Activated CD8-positive, alpha-beta T cell treated with anti-CD3 and anti-CD28 coated beads for 36 hours (primary cell): ENCODE data around the gene DNAAF1. TPM values are rescaled to one million over a fixed set of nuclear protein-coding genes. Genes with fewer than 3 reads are reported as not detected.
"Not testable (repeated sequence)": the region's sequence is repeated elsewhere in the genome, so short reads cannot be mapped to it uniquely, and the experiment has no call there.

ENCODE experiments used
- ATAC-seq: fragments of 200-7000 bp; cut with Tn5 transposase; one replicate; pipeline ENCODE4 v1.10.0; 2021; ENCODE audit warnings: mild to moderate bottlenecking, moderate library complexity
- CTCF ChIA-PET: fragments of 350-600 bp; sonication (Branson Sonifier 250); formaldehyde crosslinking; loops from one replicate; lab custom pipeline; 2021; ENCODE audit warnings: antibody characterized with exemption; lab: Charles Lee
- POLR2A ChIA-PET: fragments of 350-600 bp; sonication (Branson Sonifier 250); formaldehyde crosslinking; loops from one replicate; lab custom pipeline; 2021; ENCODE audit warnings: antibody characterized with exemption; lab: Charles Lee
- DNase-seq: peaks from one replicate; pipeline ENCODE4 v3.0.0-alpha.2; 2020
- H3K27ac Mint-ChIP-seq: one replicate; pipeline ENCODE4 v1.8.0; 2021; ENCODE audit warnings: mild to moderate bottlenecking, mixed read lengths
- H3K27me3 Mint-ChIP-seq: one replicate; pipeline ENCODE4 v1.8.0; 2021; ENCODE audit warnings: mixed read lengths
- H3K36me3 Mint-ChIP-seq: one replicate; pipeline ENCODE4 v1.8.0; 2021; ENCODE audit warnings: low read depth, mixed read lengths
- H3K4me1 Mint-ChIP-seq: one replicate; pipeline ENCODE4 v1.8.0; 2021; ENCODE audit warnings: low read depth, mixed read lengths
- H3K4me3 Mint-ChIP-seq: one replicate; pipeline ENCODE4 v1.8.0; 2021; ENCODE audit warnings: mild to moderate bottlenecking, moderate library complexity, mixed read lengths
- H3K9me3 Mint-ChIP-seq: one replicate; pipeline ENCODE4 v1.8.0; 2021; ENCODE audit warnings: mixed read lengths
- intact Hi-C: fragments of 100-400 bp; cut with micrococcal nuclease; formaldehyde crosslinking; loops from one replicate; pipeline ENCODE4 v1.10.0; 2022
- total RNA-seq, 2 experiments: library from RNA; stranded (reverse); gene quantifications; one replicate each; pipeline ENCODE4 v1.2.3, GENCODE V29; 2021
- TF ChIP-seq, protein P1 (sequence below): fragments of 200-600 bp; IDR thresholded peaks from one replicate; pipeline ENCODE4 v1.8.0; 2022; ENCODE audit warnings: antibody characterized with exemption, mild to moderate bottlenecking

DNAAF1 gene
- total RNA-seq, 2 experiments from 2014 or later, result not detected

GRCh38 chr16:84115919-84116719 is 29.0 kb upstream of the DNAAF1 start:
- H3K36me3 Mint-ChIP-seq, result peaks cover 5% of the 10 kb centered on the region
- intact Hi-C loops, result no loop called here
- no peaks in the 10 kb centered on the region for H3K27me3 Mint-ChIP-seq
- POLR2A ChIA-PET, result interaction anchor here (0.7 to 3.5 kb wide), 17 partner anchors 10 to 398 kb away, joined by 3 to 26 read pairs (median 5); partner anchors contain the start of genes DNAAF1, HSDL1 and TAF1C
- TF ChIP-seq, protein P1, sequence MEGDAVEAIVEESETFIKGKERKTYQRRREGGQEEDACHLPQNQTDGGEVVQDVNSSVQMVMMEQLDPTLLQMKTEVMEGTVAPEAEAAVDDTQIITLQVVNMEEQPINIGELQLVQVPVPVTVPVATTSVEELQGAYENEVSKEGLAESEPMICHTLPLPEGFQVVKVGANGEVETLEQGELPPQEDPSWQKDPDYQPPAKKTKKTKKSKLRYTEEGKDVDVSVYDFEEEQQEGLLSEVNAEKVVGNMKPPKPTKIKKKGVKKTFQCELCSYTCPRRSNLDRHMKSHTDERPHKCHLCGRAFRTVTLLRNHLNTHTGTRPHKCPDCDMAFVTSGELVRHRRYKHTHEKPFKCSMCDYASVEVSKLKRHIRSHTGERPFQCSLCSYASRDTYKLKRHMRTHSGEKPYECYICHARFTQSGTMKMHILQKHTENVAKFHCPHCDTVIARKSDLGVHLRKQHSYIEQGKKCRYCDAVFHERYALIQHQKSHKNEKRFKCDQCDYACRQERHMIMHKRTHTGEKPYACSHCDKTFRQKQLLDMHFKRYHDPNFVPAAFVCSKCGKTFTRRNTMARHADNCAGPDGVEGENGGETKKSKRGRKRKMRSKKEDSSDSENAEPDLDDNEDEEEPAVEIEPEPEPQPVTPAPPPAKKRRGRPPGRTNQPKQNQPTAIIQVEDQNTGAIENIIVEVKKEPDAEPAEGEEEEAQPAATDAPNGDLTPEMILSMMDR, result peak; percentile 48
- H3K4me1 Mint-ChIP-seq, result peaks cover 33% of the 10 kb centered on the region
- ATAC-seq (peak; percentile 40), DNase-seq (peak; percentile 73)
- H3K27ac Mint-ChIP-seq, result peak overlapping the region; percentile 87
- H3K4me3 Mint-ChIP-seq, result peak overlapping the region; percentile 94
- CTCF ChIA-PET, result interaction anchor here (0.7 to 6.1 kb wide), 12 partner anchors 12 to 159 kb away, joined by 3 to 40 read pairs (median 9); partner anchors contain the start of genes DNAAF1, HSDL1 and TAF1C
- H3K9me3 Mint-ChIP-seq, result no peaks in the 10 kb centered on the region

DNA sequence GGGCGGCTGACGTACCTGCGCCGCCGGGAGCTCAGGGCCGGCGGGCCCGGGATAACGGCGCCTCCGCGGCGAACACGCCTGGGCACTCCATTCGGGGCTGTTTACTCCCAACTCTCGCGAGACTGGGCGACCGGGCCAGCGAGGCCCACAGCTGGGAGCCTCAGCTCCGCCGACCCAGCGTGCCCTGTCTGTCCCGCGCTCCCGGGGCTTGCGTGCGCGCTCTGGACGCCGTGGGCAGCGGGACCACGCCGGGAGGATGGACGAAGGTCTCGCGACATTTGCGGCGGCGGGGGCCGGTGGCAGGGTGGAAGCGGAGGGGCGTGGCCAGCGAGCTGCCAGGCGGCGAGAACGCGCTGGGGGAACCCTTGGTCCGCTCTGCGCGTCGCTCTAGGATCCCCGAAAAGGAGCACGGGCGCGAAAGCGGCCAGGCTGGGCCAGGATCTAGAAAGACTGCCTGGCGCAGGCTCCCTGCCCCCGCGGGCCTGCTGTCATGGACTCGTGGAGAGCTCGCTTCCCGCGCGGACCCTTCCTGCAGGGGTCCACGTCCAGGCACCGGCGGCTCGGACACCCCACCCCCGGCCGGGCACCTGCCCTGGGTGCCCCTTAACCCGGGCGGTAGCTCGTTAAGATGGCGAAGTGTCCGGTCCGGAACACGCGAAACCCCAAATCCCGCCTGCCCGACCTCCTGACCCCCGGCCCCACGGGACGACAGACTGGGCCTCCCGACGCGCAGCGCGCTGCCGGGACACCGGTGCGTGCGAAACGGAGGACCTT is 28.2 kb upstream of the DNAAF1 start, which contains the start of gene MBTPS1:
Gene MBTPS1 (minus strand): TSS at position 223 of the 774 bp plus-strand sequence. CDS start 15,159 bp downstream, outside the sequence.
- intact Hi-C loops, result no loop called here
- Mint-ChIP-seq H3K36me3 (peaks cover 7% of the 10 kb centered on the region), H3K27ac (peak within 1 kb of the TSS; percentile 95), H3K4me3 (peak within 1 kb of the TSS; percentile 94), H3K27me3 (no peaks in the 10 kb centered on the region), H3K9me3 (no peaks in the 10 kb centered on the region), H3K4me1 (peaks cover 26% of the 10 kb centered on the region)
- TF ChIP-seq, protein P1, result peak; percentile 4
- ChIA-PET POLR2A (interaction anchor here (0.6 to 3.5 kb wide), 27 partner anchors 11 to 397 kb away, joined by 3 to 26 read pairs (median 5); partner anchors contain the start of genes DNAAF1, HSDL1 and TAF1C), CTCF (interaction anchor here (0.7 to 6.1 kb wide), 14 partner anchors 13 to 160 kb away, joined by 3 to 40 read pairs (median 6); partner anchors contain the start of genes DNAAF1, HSDL1 and TAF1C)
- DNase-seq (peak; percentile 98), ATAC-seq (peak; percentile 92)

GRCh38 chr16:84117494-84117843 is 27.6 kb upstream of the DNAAF1 start:
- POLR2A ChIA-PET, result interaction anchor here (0.8 to 3.5 kb wide), 19 partner anchors 11 to 78 kb away, joined by 3 to 26 read pairs (median 5); partner anchors contain the start of genes DNAAF1 and HSDL1
- Mint-ChIP-seq H3K27ac (peak overlapping the region; percentile 95), H3K27me3 (no peaks in the 10 kb centered on the region), H3K9me3 (no peaks in the 10 kb centered on the region), H3K4me3 (peak overlapping the region; percentile 94), H3K4me1 (peaks cover 23% of the 10 kb centered on the region), H3K36me3 (peaks cover 7% of the 10 kb centered on the region)
- CTCF ChIA-PET, result interaction anchor here (0.8 to 6.1 kb wide), 12 partner anchors 14 to 161 kb away, joined by 3 to 40 read pairs (median 9); partner anchors contain the start of genes DNAAF1, HSDL1 and TAF1C
- intact Hi-C loops, result no loop called here
- DNase-seq (peak; percentile 79), ATAC-seq (peak; percentile 5)
- TF ChIP-seq, protein P1, result no peak

- ATAC-seq, DNase-seq, H3K27me3 Mint-ChIP-seq, H3K9me3 Mint-ChIP-seq, H3K36me3 Mint-ChIP-seq, intact Hi-C loops: not testable (repeated sequence)
- peaks cover 21% of the 10 kb centered on the region for H3K4me1 Mint-ChIP-seq
- ChIA-PET POLR2A (interaction anchor here (0.9 to 3.5 kb wide), 8 partner anchors 15 to 39 kb away, joined by 3 to 26 read pairs (median 6); partner anchors contain the start of genes DNAAF1 and HSDL1), CTCF (interaction anchor here (4.2 to 6.1 kb wide), 3 partner anchors 30 to 69 kb away, joined by 27 to 40 read pairs (median 33); partner anchors contain the start of gene TAF1C)
- H3K4me3 Mint-ChIP-seq, result peak overlapping the region; percentile 54
- peak overlapping the region; percentile 42 for H3K27ac Mint-ChIP-seq
Observed at GRCh38 chr16:84118315-84118714, 26.8 kb upstream of the DNAAF1 start.

DNA sequence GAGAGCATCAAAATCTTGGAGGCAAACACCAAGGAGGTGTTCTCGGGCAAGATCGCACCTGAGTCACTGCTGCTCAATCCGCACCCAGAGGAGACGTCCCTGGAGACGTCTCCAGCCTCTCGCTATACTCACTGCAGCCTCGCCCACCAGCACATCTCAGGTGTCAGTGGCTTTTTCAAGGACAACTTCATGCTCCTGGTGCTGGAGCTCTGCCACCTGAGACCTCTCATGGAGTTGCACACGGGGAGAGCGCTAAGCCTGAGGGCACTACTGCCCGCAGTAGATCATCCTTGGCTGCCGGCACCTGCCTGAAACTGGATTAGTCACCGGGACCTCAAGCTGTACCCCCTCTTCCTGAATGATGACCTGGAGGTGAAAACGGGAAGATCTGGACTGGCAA is 25.7 kb upstream of the DNAAF1 start:
- ChIA-PET CTCF (interaction anchor here (5.6 to 6.1 kb wide), 2 partner anchors 31 to 55 kb away, joined by 33 to 40 read pairs; no protein-coding TSS in a partner anchor), POLR2A (no interaction called here)
- H3K4me3 Mint-ChIP-seq, result no peak overlapping the region
- H3K27ac Mint-ChIP-seq, result no peak overlapping the region
- peaks cover 12% of the 10 kb centered on the region for H3K36me3 Mint-ChIP-seq
- TF ChIP-seq, protein P1, result no peak
- no peak for DNase-seq
- no peaks in the 10 kb centered on the region for H3K27me3 Mint-ChIP-seq
- ATAC-seq, result no peak
- peaks cover 18% of the 10 kb centered on the region for H3K4me1 Mint-ChIP-seq
- H3K9me3 Mint-ChIP-seq, result no peaks in the 10 kb centered on the region
- intact Hi-C loops, result no loop called here
